A673 (cell line): Measurements from ENCODE around the gene NRXN2.

Experiments
- CTCF ChIP-seq: fragments of 300-800, 200-600 bp; sonication (generic); conservative IDR thresholded peaks from 2 replicates; pipeline ENCODE4 v1.5.1; 2017; ENCODE audit warnings: low read depth, mild to moderate bottlenecking, antibody characterized with exemption, low read length, moderate library complexity, mixed read lengths
- EZH2 ChIP-seq: fragments of 200-600 bp; sonication (generic); IDR thresholded peaks from 2 replicates; pipeline ENCODE4 v1.6.1; 2017; ENCODE audit warnings: borderline replicate concordance, low read depth, mild to moderate bottlenecking, mixed read lengths, antibody characterized with exemption, low read length; ENCODE audit not compliant: poor library complexity, severe bottlenecking

GRCh38 chr11:64672875-64673274 lies 50.1 kb downstream of the NRXN2 start:
- TF ChIP-seq CTCF (no peak), EZH2 (no peak)
